GM21576 (cell line): ENCODE measurements around the gene CTNNBL1.
"Not testable (repeated sequence)": the region's sequence is repeated elsewhere in the genome, so short reads cannot be mapped to it uniquely, and the experiment has no call there.

Source experiments
- ATAC-seq: cut with Tn5 transposase; IDR thresholded peaks from one replicate; pipeline ENCODE4 v1.9.1; 2021; ENCODE audit warnings: mild to moderate bottlenecking, moderate library complexity; ENCODE audit not compliant: unreplicated experiment

Gene CTNNBL1, protein sequence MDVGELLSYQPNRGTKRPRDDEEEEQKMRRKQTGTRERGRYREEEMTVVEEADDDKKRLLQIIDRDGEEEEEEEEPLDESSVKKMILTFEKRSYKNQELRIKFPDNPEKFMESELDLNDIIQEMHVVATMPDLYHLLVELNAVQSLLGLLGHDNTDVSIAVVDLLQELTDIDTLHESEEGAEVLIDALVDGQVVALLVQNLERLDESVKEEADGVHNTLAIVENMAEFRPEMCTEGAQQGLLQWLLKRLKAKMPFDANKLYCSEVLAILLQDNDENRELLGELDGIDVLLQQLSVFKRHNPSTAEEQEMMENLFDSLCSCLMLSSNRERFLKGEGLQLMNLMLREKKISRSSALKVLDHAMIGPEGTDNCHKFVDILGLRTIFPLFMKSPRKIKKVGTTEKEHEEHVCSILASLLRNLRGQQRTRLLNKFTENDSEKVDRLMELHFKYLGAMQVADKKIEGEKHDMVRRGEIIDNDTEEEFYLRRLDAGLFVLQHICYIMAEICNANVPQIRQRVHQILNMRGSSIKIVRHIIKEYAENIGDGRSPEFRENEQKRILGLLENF

GRCh38 chr20:37693635-37694626 lies at the start of gene CTNNBL1:
CTNNBL1 (plus strand) TSS chr20:37694030; CDS start chr20:37694123, 93 bp downstream.
- peak; percentile 72 for ATAC-seq

DNA sequence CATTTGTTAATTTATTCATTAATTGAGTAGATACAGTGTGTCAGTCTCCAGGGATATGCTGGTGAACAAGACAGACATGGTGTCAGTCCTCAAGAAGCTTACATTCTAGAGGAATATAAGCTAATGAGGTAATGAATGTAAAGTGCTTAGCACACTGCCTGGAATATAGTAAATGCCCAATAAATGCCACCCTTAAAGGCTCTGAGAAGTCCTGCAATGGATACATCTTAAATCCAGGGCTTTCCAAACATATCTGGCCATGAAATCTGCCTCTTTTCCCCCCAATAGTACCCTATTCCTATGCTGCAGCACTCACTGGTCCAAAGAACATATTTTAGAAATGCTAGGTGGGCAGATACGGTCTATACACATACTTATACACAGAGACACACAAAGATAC lies 49.2 kb upstream of the CTNNBL1 start:
- ATAC-seq, result no peak

- ATAC-seq, result no peak
Observed at GRCh38 chr20:37647946-37648345, 45.9 kb upstream of the CTNNBL1 start.

GRCh38 chr20:37649017-37649416 lies 44.8 kb upstream of the CTNNBL1 start:
- ATAC-seq, result no peak

DNA sequence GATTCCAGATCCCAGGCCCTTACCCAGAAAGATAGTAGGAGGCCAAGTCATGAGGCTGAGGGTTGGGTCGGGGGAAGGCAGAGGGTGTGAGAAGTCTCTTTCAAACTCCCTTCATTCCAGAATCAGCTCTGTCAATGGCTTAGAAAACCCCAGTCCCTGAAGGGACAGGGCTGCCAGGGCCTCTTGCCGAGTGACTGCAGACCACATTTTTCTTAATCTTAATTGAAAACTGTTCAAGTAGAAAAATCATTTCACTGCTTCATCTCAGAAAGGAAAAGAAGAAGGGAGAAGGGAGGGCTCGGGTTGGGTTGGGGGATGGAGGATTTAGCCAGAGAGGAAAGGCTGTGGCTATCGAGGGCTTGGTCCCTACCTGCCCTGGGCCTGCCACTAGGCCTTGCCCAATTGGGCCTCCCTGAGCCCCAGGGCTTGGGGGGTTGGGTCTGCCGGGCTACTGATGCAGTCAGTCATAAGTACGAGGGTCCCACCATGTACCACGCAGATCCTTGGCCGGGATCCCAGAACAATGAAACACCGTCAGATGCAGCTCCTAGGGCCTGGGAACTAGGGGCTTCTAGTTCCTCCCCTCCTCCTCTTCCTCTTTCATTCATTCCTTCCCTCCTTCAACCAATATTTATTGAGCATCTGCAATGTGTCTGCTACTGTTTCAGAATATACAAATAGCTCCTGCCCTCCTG lies 44.0 kb upstream of the CTNNBL1 start:
- ATAC-seq, result no peak

- no peak for ATAC-seq
Observed at GRCh38 chr20:37650661-37651060, 43.2 kb upstream of the CTNNBL1 start.

DNA sequence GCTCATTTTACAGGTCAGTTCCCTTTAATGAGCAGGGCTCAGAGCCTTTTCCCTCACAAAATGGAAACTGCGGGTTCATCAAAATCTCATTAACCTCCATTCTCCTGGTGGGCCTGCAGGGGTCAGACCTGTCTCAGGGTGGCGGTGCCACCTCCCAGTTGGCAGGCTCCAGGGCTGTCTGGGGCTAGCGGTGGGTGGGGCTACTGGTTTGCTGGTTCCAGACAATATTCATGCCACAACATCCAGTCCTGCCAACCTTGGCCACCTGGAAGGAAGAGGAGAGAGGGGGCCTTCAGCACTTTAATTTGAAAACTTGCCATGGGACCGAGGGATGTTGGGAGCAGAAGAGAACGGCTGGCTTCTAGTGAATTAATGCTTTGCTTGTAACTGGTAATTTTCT lies 41.9 kb upstream of the CTNNBL1 start:
- no peak for ATAC-seq

DNA sequence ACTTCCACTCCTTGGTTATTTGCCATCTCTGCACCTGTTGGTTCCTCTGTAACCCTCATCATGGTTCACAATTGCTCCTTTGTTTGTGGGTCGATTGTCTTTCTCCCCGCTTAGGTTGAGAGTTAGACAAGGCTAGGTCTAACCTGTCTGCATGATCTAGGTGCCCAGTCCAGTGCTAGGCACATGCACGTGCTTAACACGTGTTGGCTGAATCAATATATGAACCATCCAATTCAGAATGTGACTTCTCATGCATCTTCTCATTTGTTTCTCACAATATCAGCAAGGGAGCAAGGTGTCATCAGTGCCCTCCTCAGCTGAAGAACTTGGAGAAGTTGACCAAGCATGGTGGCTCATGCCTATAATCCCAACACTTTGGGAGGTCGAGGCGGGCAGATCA lies 36.9 kb upstream of the CTNNBL1 start:
- ATAC-seq, result no peak

- no peak for ATAC-seq
Observed at GRCh38 chr20:37657924-37658804, 35.7 kb upstream of the CTNNBL1 start.

DNA sequence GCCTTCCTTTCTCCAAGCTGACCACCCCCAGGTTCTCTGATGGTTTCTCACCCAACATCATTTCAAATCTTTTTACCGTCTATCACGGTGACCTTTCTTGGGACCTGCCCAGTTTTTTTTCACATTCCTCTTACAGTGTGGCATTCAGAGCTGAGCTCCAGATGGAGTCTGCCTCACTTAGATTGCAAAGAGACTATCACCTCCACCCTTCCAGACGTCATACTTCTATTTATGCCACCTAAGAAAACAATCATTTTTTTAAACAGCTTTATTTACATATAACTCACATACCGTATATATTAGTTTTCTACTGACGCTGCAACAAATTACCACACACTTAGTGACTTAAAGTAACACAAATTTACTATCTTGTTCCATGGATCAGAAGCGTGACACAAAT lies 32.3 kb upstream of the CTNNBL1 start:
- ATAC-seq, result no peak

GRCh38 chr20:37662308-37662707 lies 31.5 kb upstream of the CTNNBL1 start:
- ATAC-seq, result no peak

DNA sequence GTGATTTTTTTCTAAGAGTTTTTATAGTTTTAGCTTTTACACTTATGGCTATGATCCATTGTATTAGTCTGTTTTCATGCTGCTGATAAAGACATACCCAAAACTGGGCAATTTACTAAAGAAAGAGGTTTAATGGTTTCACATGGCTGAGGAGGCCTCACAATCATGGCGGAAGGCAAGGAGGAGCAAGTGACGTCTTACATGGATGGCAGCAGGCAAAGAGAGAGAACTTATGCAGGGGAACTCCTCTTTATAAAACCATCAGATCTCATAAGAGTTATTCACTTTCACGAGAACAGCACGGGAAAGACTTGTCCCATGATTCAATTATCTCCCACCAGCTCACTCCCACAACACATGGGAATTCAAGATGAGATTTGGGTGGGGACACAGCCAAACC lies 29.2 kb upstream of the CTNNBL1 start:
- ATAC-seq, result not testable (repeated sequence)

DNA sequence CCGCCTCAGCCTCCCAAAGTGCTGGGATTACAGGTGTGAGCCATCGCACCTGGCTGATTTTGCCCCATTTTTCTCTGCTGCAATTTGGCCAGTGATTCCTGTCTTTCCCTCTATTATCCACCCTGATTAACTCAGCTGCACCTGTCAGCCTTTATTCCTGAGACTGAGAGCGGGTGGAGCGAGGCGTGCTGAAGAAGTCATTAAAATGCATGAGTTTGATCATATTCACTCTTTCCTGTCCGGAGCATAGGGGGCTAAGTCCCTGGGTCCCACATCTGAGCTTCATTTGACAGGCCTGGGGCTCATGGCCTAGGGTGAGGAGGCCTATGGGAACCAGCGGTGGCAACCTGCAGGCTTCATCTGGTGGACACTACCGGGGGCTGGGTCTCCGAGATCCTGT lies 25.7 kb upstream of the CTNNBL1 start:
- ATAC-seq, result no peak

GRCh38 chr20:37669062-37669772 lies 24.6 kb upstream of the CTNNBL1 start:
- no peak for ATAC-seq

GRCh38 chr20:37669773-37670236 lies 24.0 kb upstream of the CTNNBL1 start:
- no peak for ATAC-seq

GRCh38 chr20:37670351-37670791 lies 23.5 kb upstream of the CTNNBL1 start:
- no peak for ATAC-seq

DNA sequence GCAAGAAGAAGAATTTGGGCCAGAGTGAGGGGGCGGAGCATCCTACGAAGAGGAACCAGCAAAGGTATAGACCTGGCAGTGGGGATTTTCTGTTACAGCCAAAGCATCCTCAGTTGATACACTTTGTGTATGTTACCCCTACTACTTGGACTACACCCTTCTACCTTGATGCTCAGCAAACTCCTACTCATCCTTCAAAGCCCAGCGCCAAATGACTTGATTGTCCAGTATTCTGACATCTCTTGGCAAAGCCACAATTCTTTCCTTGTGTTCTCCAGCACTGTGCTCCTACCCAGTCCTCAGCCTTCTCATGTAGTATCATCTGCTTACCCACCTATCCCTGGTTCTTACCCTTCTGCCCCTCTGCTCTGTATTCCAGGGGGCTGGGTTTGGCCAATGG lies 21.7 kb upstream of the CTNNBL1 start:
- ATAC-seq, result no peak

DNA sequence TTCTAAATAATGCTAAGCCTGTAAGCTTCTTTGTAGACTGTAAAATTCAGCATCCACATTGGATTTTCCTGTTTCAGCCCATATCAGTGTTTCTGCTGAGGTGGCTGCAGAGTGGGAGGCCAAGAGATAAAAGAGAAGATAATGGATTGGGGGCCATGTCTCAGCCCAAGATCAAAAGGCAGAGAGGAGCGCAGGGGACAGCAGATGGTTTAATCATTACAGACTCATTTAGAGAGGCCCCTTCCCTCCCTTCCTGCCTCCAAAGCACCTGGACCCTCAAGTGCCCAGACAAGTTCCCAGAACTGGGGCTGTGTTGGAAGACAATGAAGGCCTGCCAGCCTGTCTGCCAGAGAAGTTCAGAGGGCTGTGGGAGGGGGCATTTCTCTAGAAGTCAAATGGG lies 20.4 kb upstream of the CTNNBL1 start:
- no peak for ATAC-seq

DNA sequence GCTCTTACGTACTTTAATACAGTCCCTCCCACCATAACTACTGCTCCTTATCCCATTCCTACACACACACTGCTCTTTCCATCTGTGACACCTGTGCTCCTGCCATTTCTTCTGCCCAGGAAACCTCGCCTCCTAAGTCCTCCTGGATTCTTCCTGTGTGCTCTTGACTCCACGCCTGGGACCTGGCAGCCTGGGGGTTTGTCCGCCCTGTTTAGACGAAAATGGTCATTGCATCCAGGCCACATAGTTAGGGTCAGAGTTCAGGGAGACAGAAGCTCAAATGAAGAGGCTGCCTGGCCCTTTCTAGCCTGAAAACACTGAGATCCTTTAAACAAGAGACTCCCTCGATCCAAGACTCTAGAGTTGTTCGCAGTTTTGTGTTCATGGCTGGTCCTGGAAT lies 17.4 kb upstream of the CTNNBL1 start:
- ATAC-seq, result no peak
